SK-N-SH treated with all-trans-retinoic acid at 6 μM for 48 hours (cell line): ENCODE results near the gene DHX40.

ENCODE experiments used
- ATAC-seq: fragments of 200-7000 bp; cut with Tn5 transposase; 3 replicates; pipeline ENCODE4 v1.9.1; 2020; ENCODE audit warnings: mild to moderate bottlenecking, moderate library complexity
- ARNTL ChIP-seq: fragments of 450-650 bp; formaldehyde crosslinking; IDR thresholded peaks from 2 replicates; pipeline ENCODE4 v1.5.0; 2020; ENCODE audit warnings: low read depth, mild to moderate bottlenecking, moderate library complexity, borderline replicate concordance
- BACH2 ChIP-seq: fragments of 250-450 bp; sonication (Bioruptor Pico); IDR thresholded peaks from 2 replicates; pipeline ENCODE4 v1.9.0; 2021; ENCODE audit warnings: mild to moderate bottlenecking, borderline replicate concordance
- CREB5 ChIP-seq: fragments of 250-450 bp; sonication (Bioruptor Pico); IDR thresholded peaks from 2 replicates; pipeline ENCODE4 v1.5.1; 2020; ENCODE audit warnings: low read depth, mild to moderate bottlenecking, moderate library complexity
- CSDC2 ChIP-seq: fragments of 250-450 bp; sonication (Bioruptor Pico); IDR thresholded peaks from 2 replicates; pipeline ENCODE4 v1.5.0; 2020; ENCODE audit warnings: mild to moderate bottlenecking, moderate library complexity
- ESRRG ChIP-seq: fragments of 250-450 bp; sonication (Bioruptor Pico); IDR thresholded peaks from 2 replicates; pipeline ENCODE4 v1.6.1; 2021; ENCODE audit warnings: mild to moderate bottlenecking
- GLIS3 ChIP-seq: fragments of 250-450 bp; sonication (Bioruptor Pico); IDR thresholded peaks from 2 replicates; pipeline ENCODE4 v1.5.0; 2020; ENCODE audit warnings: mild to moderate bottlenecking, moderate library complexity
- ISL1 ChIP-seq: fragments of 250-450 bp; sonication (Bioruptor Pico); IDR thresholded peaks from 2 replicates; pipeline ENCODE4 v2.1.2; 2022; ENCODE audit warnings: mild to moderate bottlenecking, moderate library complexity
- OSR1 ChIP-seq: fragments of 250-450 bp; sonication (Bioruptor Pico); IDR thresholded peaks from 2 replicates; pipeline ENCODE4 v1.8.0; 2022; ENCODE audit warnings: moderate library complexity, mild to moderate bottlenecking, inconsistent platforms
- PATZ1 ChIP-seq: fragments of 250-450 bp; sonication (Bioruptor Pico); IDR thresholded peaks from 2 replicates; pipeline ENCODE4 v1.8.0; 2020; ENCODE audit warnings: mild to moderate bottlenecking, moderate library complexity, borderline replicate concordance
- POU6F1 ChIP-seq: fragments of 250-450 bp; sonication (Bioruptor Pico); IDR thresholded peaks from 2 replicates; pipeline ENCODE4 v1.8.0; 2021; ENCODE audit warnings: low read depth, mild to moderate bottlenecking, moderate library complexity, borderline replicate concordance
- PPARA ChIP-seq: fragments of 250-450 bp; sonication (Bioruptor Pico); IDR thresholded peaks from 2 replicates; pipeline ENCODE4 v1.5.0; 2020; ENCODE audit warnings: mild to moderate bottlenecking, borderline replicate concordance
- RARB ChIP-seq: fragments of 250-450 bp; sonication (Bioruptor Pico); IDR thresholded peaks from 2 replicates; pipeline ENCODE4 v1.8.0; 2021; ENCODE audit warnings: mild to moderate bottlenecking, moderate library complexity
- SNAI2 ChIP-seq: fragments of 250-450 bp; sonication (Bioruptor Pico); IDR thresholded peaks from 2 replicates; pipeline ENCODE4 v1.5.0; 2020; ENCODE audit warnings: mild to moderate bottlenecking, moderate library complexity
- TCF4 ChIP-seq: fragments of 250-450 bp; sonication (Bioruptor Pico); IDR thresholded peaks from 2 replicates; pipeline ENCODE4 v1.8.0; 2021; ENCODE audit warnings: mild to moderate bottlenecking, moderate library complexity, borderline replicate concordance
- TOX ChIP-seq: fragments of 250-450 bp; sonication (Bioruptor Pico); IDR thresholded peaks from 2 replicates; pipeline ENCODE4 v1.8.0; 2021; ENCODE audit warnings: mild to moderate bottlenecking, moderate library complexity, borderline replicate concordance
- TSHZ2 ChIP-seq: fragments of 250-450 bp; sonication (Bioruptor Pico); IDR thresholded peaks from 2 replicates; pipeline ENCODE4 v1.5.0; 2020; ENCODE audit warnings: mild to moderate bottlenecking, moderate library complexity
- ZC3H10 ChIP-seq: fragments of 250-450 bp; sonication (Bioruptor Pico); IDR thresholded peaks from 2 replicates; pipeline ENCODE4 v1.5.1; 2021; ENCODE audit warnings: mild to moderate bottlenecking, moderate library complexity
- ZFP3 ChIP-seq: fragments of 250-450 bp; sonication (Bioruptor Pico); IDR thresholded peaks from 2 replicates; pipeline ENCODE4 v1.5.0; 2020; ENCODE audit warnings: mild to moderate bottlenecking, moderate library complexity
- ZFP30 ChIP-seq: fragments of 450-650 bp; formaldehyde crosslinking; IDR thresholded peaks from 2 replicates; pipeline ENCODE4 v1.5.0; 2022; ENCODE audit warnings: mild to moderate bottlenecking, moderate library complexity
- ZNF565 ChIP-seq: fragments of 450-650 bp; formaldehyde crosslinking; conservative IDR thresholded peaks from 2 replicates; pipeline ENCODE4 v1.5.0; 2020; ENCODE audit warnings: low read depth, mild to moderate bottlenecking, moderate library complexity
- ZNF70 ChIP-seq: fragments of 450-650 bp; formaldehyde crosslinking; IDR thresholded peaks from 2 replicates; pipeline ENCODE4 v1.5.0; 2020; ENCODE audit warnings: mild to moderate bottlenecking, moderate library complexity
- ZNF8 ChIP-seq: fragments of 450-650 bp; formaldehyde crosslinking; IDR thresholded peaks from 2 replicates; pipeline ENCODE4 v1.5.0; 2020; ENCODE audit warnings: mild to moderate bottlenecking, moderate library complexity
- TF ChIP-seq, protein P1 (sequence below): fragments of 250-450 bp; sonication (Bioruptor Pico); IDR thresholded peaks from 2 replicates; pipeline ENCODE4 v1.5.1; 2021; ENCODE audit warnings: mild to moderate bottlenecking, moderate library complexity

The DHX40 gene, protein sequence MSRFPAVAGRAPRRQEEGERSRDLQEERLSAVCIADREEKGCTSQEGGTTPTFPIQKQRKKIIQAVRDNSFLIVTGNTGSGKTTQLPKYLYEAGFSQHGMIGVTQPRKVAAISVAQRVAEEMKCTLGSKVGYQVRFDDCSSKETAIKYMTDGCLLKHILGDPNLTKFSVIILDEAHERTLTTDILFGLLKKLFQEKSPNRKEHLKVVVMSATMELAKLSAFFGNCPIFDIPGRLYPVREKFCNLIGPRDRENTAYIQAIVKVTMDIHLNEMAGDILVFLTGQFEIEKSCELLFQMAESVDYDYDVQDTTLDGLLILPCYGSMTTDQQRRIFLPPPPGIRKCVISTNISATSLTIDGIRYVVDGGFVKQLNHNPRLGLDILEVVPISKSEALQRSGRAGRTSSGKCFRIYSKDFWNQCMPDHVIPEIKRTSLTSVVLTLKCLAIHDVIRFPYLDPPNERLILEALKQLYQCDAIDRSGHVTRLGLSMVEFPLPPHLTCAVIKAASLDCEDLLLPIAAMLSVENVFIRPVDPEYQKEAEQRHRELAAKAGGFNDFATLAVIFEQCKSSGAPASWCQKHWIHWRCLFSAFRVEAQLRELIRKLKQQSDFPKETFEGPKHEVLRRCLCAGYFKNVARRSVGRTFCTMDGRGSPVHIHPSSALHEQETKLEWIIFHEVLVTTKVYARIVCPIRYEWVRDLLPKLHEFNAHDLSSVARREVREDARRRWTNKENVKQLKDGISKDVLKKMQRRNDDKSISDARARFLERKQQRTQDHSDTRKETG

DNA sequence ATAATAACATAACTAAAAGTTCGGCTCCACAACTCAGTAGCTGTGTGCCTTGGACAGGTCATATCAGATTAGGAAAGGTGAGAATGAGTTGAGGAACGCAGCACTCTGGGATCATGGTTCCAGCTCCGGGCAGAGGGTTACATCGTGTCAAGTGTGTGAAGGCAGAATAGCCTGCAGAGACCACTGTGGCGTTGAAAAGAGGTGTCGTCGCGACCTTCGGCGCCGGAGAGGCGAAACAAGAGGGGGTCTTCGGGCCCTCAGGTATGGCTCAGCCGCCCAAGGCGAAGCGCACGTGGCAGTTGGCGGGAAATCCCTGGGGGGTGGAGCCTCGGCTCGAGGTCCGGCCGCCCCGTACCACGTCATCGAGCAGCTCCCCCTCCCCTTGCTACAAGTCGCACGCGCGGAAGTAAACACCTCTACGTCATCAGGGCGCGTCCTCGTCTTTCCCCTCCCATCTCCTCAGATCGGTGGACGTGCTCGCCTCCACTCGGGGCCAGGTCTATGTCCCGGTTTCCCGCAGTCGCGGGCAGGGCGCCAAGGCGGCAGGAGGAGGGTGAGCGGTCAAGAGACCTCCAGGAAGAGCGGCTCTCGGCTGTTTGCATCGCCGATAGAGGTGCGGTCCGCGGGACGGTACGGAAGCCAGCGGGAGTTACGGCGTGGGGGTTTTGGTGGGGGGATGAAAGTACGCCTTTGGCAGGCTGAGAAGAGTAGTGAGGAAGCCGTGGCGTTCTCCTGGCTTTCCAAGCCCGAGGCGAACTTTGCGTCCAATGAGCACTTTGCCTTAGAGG is at the start of gene DHX40:
DHX40 (plus strand) TSS at position 440 of the 788 bp plus-strand sequence; CDS start at position 502, 62 bp downstream.
- ATAC-seq: peak; percentile 90
- TF ChIP-seq GLIS3 (CRISPR knock-in tag) (peak; percentile 7; the same call in 1 of the 2 replicates), ZNF8 (CRISPR knock-in tag) (peak; percentile 66; the same call in 1 of the 2 replicates), CSDC2 (CRISPR knock-in tag) (peak; percentile 96), TOX (CRISPR knock-in tag) (no peak), SNAI2 (CRISPR knock-in tag) (peak; percentile 98), ISL1 (0 out of 2 replicates have a peak, but pooled peaks have one; percentile 21), PPARA (CRISPR knock-in tag) (peak; percentile 88; the same call in 1 of the 2 replicates), TSHZ2 (CRISPR knock-in tag) (peak; percentile 94), OSR1 (CRISPR knock-in tag) (no peak), CREB5 (CRISPR knock-in tag) (0 out of 2 replicates have a peak, but pooled peaks have one; percentile 55), ZC3H10 (CRISPR knock-in tag) (no peak), ZNF565 (CRISPR knock-in tag) (peak; percentile 83; the same call in 1 of the 2 replicates), BACH2 (CRISPR knock-in tag) (peak; percentile 61; the same call in 1 of the 2 replicates), ARNTL (peak; percentile 49; the same call in 1 of the 2 replicates), TCF4 (no peak), ZFP30 (CRISPR knock-in tag) (0 out of 2 replicates have a peak, but pooled peaks have one; percentile 40), PATZ1 (CRISPR knock-in tag) (no peak), POU6F1 (0 out of 2 replicates have a peak, but pooled peaks have one; percentile 75), RARB (CRISPR knock-in tag) (no peak), ZNF70 (CRISPR knock-in tag) (peak; percentile 54; the same call in 1 of the 2 replicates), ZFP3 (CRISPR knock-in tag) (peak; percentile 83), ESRRG (CRISPR knock-in tag) (no peak)
- TF ChIP-seq, protein P1, sequence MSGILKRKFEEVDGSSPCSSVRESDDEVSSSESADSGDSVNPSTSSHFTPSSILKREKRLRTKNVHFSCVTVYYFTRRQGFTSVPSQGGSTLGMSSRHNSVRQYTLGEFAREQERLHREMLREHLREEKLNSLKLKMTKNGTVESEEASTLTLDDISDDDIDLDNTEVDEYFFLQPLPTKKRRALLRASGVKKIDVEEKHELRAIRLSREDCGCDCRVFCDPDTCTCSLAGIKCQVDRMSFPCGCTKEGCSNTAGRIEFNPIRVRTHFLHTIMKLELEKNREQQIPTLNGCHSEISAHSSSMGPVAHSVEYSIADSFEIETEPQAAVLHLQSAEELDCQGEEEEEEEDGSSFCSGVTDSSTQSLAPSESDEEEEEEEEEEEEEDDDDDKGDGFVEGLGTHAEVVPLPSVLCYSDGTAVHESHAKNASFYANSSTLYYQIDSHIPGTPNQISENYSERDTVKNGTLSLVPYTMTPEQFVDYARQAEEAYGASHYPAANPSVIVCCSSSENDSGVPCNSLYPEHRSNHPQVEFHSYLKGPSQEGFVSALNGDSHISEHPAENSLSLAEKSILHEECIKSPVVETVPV (CRISPR knock-in tag): no peak
